Suprapubic skin (tissue), 4 donors: ENCODE measurements around the gene UBXN6.

ENCODE experiments used
- POLR2A ChIP-seq, 2 donors: fragments of 450-650 bp; IDR thresholded peaks; one replicate each; pipeline ENCODE4 v1.6.1; 2017; ENCODE audit warnings: antibody characterized with exemption in 2 of 2, mild to moderate bottlenecking in 2 of 2, moderate library complexity in 2 of 2
- POLR2AphosphoS5 ChIP-seq, 3 donors: sonication (generic); formaldehyde crosslinking; IDR thresholded peaks; one replicate each; pipeline ENCODE4 v1.6.1; 2017; ENCODE audit warnings: antibody characterized with exemption in 3 of 3
- TF ChIP-seq, protein P1 (sequence below), 2 donors: fragments of 200-600 bp in 1 of 2; fragments of 450-650 bp in 1 of 2; sonication (generic) in 1 of 2; IDR thresholded peaks; one replicate each; pipeline ENCODE4 v1.5.1; 2016 to 2019; ENCODE audit warnings: antibody characterized with exemption in 2 of 2, mild to moderate bottlenecking in 1 of 2, moderate library complexity in 1 of 2

DNA sequence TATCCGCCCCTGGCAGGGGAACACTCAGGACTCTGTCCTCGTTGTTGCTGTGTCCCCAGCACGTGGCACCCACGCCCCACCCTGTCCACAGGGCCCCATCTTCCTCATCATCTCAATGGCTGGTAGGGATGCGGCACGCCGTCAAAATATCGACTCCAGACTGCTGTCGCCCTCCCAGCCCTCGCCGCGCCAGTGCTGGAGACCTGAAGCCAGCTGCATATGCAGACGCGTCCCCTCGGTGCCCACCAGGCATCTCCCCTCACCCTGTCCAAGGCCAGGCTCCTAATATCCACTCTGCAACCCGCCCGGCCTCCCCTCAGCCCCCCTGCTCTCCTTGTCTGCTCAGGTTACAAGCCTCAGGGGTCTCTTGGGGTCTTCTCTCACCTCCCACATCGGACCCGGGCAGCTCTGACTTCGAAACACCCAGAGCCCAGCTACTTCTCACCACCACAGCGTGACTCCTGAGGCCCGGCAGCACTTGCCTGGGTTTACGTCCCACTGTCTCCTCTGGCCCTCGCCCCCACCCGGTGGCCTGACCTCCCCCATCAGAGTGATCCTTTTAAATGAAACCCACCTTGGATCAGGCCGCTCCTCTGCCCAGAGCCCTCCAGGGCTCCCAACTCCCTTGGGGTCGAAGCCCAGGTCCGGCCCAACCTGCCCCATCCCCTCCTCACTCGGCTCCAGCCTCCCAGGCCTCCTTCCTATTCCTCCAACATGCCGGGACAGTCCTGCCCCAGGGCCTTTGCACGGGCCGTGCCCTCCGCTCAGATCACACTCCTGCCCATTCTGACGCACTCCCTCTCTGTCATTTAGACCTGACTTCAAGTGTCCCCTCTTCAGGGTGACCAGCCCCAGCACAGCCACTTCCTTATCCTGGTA lies 48.2 kb upstream of the UBXN6 start:
- no peak for TF ChIP-seq POLR2A (IDR thresholded peaks at IDR 0.05)
- TF ChIP-seq, protein P1, sequence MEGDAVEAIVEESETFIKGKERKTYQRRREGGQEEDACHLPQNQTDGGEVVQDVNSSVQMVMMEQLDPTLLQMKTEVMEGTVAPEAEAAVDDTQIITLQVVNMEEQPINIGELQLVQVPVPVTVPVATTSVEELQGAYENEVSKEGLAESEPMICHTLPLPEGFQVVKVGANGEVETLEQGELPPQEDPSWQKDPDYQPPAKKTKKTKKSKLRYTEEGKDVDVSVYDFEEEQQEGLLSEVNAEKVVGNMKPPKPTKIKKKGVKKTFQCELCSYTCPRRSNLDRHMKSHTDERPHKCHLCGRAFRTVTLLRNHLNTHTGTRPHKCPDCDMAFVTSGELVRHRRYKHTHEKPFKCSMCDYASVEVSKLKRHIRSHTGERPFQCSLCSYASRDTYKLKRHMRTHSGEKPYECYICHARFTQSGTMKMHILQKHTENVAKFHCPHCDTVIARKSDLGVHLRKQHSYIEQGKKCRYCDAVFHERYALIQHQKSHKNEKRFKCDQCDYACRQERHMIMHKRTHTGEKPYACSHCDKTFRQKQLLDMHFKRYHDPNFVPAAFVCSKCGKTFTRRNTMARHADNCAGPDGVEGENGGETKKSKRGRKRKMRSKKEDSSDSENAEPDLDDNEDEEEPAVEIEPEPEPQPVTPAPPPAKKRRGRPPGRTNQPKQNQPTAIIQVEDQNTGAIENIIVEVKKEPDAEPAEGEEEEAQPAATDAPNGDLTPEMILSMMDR (IDR thresholded peaks at IDR 0.05) = no peak
- no peak for TF ChIP-seq POLR2AphosphoS5 (IDR thresholded peaks at IDR 0.05)
